Heart right ventricle (tissue), 16 donors: ENCODE data around the gene MYPN. TPM values are rescaled to one million over a fixed set of nuclear protein-coding genes. Genes with fewer than 3 reads are reported as not detected.

Experiments
- ATAC-seq, 8 donors: fragments of 200-7000 bp; cut with Tn5 transposase; one replicate each; pipeline ENCODE4 v1.9.1; 2020; ENCODE audit warnings: mild to moderate bottlenecking in 8 of 8, moderate library complexity in 8 of 8, moderate number of reproducible peaks in 1 of 8
- DNase-seq, 2 donors: peaks; one replicate each; pipeline ENCODE4 v3.0.0-alpha.2; 2020
- H3K27ac ChIP-seq, 10 donors: fragments of 200-600 bp; sonication (generic) in 2 of 10; one replicate each; pipeline versions ENCODE4 v1.5.0 to v1.8.0; 2020 to 2022; ENCODE audit warnings: mild to moderate bottlenecking in 3 of 10
- H3K27me3 ChIP-seq, 7 donors: fragments of 200-600 bp; one replicate each; pipeline ENCODE4 v1.8.0; 2021 to 2022; ENCODE audit warnings: mild to moderate bottlenecking in 2 of 7
- H3K36me3 ChIP-seq, 9 donors: fragments of 200-600 bp; sonication (generic) in 1 of 9; one replicate each; pipeline versions ENCODE4 v1.5.0 to v1.8.0; 2020 to 2022; ENCODE audit warnings: mild to moderate bottlenecking in 2 of 9
- H3K4me1 ChIP-seq, 9 donors: fragments of 200-600 bp; sonication (generic) in 1 of 9; one replicate each; pipeline versions ENCODE4 v1.5.0 to v1.8.0; 2020 to 2022; ENCODE audit warnings: mild to moderate bottlenecking in 4 of 9
- H3K4me3 ChIP-seq, 10 donors: fragments of 200-600 bp; sonication (generic) in 2 of 10; one replicate each; pipeline versions ENCODE4 v1.5.0 to v1.8.0; 2020 to 2022; ENCODE audit warnings: mild to moderate bottlenecking in 7 of 10, moderate library complexity in 2 of 10
- H3K9me3 ChIP-seq, 11 donors: fragments of 200-600 bp in 10 of 11; sonication (generic) in 2 of 11; one replicate each; pipeline versions ENCODE4 v1.5.0 to v1.8.0; 2013 to 2022; ENCODE audit warnings: mild to moderate bottlenecking in 2 of 11, control low read depth in 1 of 11, moderate library complexity in 1 of 11
- WGBS, 2 donors: extraction: QIAGEN DNeasy Blood & Tissue Kit; methylation state at CpG; one replicate each; pipeline ENCODE4 v1.1.7; 2013; ENCODE audit warnings: inconsistent platforms in 1 of 2; 5-methylcytosine and 5-hydroxymethylcytosine counted together
- intact Hi-C, 10 donors: fragments of 100-400 bp; cut with DNase I; formaldehyde crosslinking; loops; one replicate each; pipeline versions ENCODE4 v1.11.1 to v1.14.2; 2022
- polyA plus RNA-seq, 2 donors: library from polyadenylated mRNA; stranded (reverse); fragments of 200-250 nt; gene quantifications; one replicate each; pipeline ENCODE4 v1.2.3, GENCODE V29; 2013
- total RNA-seq, 10 donors: library from RNA; stranded (reverse); fragmentation: NEBNext Ultra II Directional in 3 of 10; extraction: Animal tissue kit (Norgen Biotek cat#: 25700) in 3 of 10; gene quantifications; one replicate each; pipeline versions ENCODE4 v1.2.1 to v1.2.4, GENCODE V29; 2021 to 2023
- TF ChIP-seq, protein P1 (sequence below), 9 donors: fragments of 200-600 bp; sonication (generic) in 2 of 9; IDR thresholded peaks; one replicate each; pipeline versions ENCODE4 v1.5.0 to v1.8.0; 2021 to 2022; ENCODE audit warnings: antibody characterized with exemption in 9 of 9, mild to moderate bottlenecking in 5 of 9, moderate library complexity in 1 of 9
- donor health status: Arrhythmogenic right ventricular cardiomyopathy.
- donor health status: ischemic (EF 13 %, LVEDD 7.1; RV severe dilation, severe dysfunction).
- donor health status: healthy with polysubstance abuse.
- donor health status: DM: no; HTN: yes; CAD: no.
- donor health status: DM: no; HTN: no; CAD: no.
- donor health status: ischemic (EF 25% LVEDD 6.9; RV normal size, moderate dysfunction).
- donor health status: ischemic (EF 25% LVEDD 5.7; RV mildly dilated, moderate dysfunction).
- donor health status: healthy.
- donor health status: DM: yes; HTN: yes; CAD: no.
- donor health status: Ischemic cardiomyopathy.
- donor health status: ischemic (EF 35%, LVEDD 5.7; RV mildly dilated, moderate dysfunction).
- donor health status: nonischemic (EF 11% LVEDD 7.7; RV severe dilation, severe dysfunction).
- donor health status: DM: yes; HTN: yes; CAD: no.
- donor health status: PGD.
- donor health status: ischemic (EF 29% LVEDD 5.4; RV normal size, mild dysfunction).
- donor health status: nonischemic (EF 23%, LVEDD 6.1; RV moderate dilation, normal function).

Gene MYPN
- total and polyA plus RNA-seq, 12 donors = 27.1 to 302 (median 156) TPM

GRCh38 chr10:68088740-68089139, 20.5 kb upstream of the MYPN start:
- no peaks in the 10 kb centered on the region for H3K9me3 ChIP-seq
- peak overlapping the region in 6 of 10 donors; percentile 5 to 56 (median 50) for H3K4me3 ChIP-seq
- peak in 2 of 8 donors; percentile 6 to 12 for ATAC-seq
- no peak for DNase-seq
- H3K27me3 ChIP-seq = no peaks in the 10 kb centered on the region
- peaks cover 0 to 17% (median 4%) of the 10 kb centered on the region in 9 donors for H3K4me1 ChIP-seq
- intact Hi-C loops = loop anchor here in 4 of 10 donors (5.0 to 10.0 kb wide), 3 partner anchors 66 to 216 kb away; no protein-coding TSS in a partner anchor
- no peaks in the 10 kb centered on the region for H3K36me3 ChIP-seq
- 46 to 65% methylated on average over 4 of the region's 4 CpGs for WGBS, 2 donors
- TF ChIP-seq, protein P1, sequence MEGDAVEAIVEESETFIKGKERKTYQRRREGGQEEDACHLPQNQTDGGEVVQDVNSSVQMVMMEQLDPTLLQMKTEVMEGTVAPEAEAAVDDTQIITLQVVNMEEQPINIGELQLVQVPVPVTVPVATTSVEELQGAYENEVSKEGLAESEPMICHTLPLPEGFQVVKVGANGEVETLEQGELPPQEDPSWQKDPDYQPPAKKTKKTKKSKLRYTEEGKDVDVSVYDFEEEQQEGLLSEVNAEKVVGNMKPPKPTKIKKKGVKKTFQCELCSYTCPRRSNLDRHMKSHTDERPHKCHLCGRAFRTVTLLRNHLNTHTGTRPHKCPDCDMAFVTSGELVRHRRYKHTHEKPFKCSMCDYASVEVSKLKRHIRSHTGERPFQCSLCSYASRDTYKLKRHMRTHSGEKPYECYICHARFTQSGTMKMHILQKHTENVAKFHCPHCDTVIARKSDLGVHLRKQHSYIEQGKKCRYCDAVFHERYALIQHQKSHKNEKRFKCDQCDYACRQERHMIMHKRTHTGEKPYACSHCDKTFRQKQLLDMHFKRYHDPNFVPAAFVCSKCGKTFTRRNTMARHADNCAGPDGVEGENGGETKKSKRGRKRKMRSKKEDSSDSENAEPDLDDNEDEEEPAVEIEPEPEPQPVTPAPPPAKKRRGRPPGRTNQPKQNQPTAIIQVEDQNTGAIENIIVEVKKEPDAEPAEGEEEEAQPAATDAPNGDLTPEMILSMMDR (IDR thresholded peaks at IDR 0.05) = no peak
- H3K27ac ChIP-seq = peak overlapping the region in 7 of 10 donors; percentile 5 to 89 (median 79)

DNA sequence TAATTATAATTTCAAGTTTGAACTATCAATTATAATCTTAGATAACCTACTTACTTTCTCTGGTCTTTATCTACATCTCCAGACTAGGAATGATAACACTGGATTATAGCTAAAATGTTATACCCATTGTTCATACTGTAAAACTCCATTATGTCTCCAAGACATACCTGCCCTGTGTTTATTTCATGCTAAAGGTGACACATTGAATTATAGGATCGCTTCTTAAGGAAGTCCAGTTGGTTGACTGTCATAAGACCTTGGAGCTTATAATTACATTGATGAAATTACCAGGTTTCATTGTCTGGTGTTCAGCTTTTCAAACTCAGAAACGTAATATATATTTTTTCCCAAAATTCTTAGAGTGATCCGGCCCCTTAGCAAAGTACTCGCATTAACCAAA, 18.7 kb upstream of the MYPN start:
- Histone ChIP-seq H3K4me1 (peaks cover 0 to 12% (median 4%) of the 10 kb centered on the region in 9 donors), H3K9me3 (no peaks in the 10 kb centered on the region), H3K4me3 (no peak overlapping the region), H3K36me3 (no peaks in the 10 kb centered on the region), H3K27ac (peak overlapping the region in 1 of 10 donors; percentile 16), H3K27me3 (no peaks in the 10 kb centered on the region)
- intact Hi-C loops = no loop called here
- TF ChIP-seq, protein P1 (IDR thresholded peaks at IDR 0.05) = no peak
- DNase-seq (no peak), ATAC-seq (no peak)
- WGBS, 2 donors = 77 to 84% methylated on average over 4 of the region's 4 CpGs

- no peaks in the 10 kb centered on the region for H3K9me3 ChIP-seq
- H3K27me3 ChIP-seq = no peaks in the 10 kb centered on the region
- DNase-seq = no peak
- TF ChIP-seq, protein P1 (IDR thresholded peaks at IDR 0.05) = no peak
- H3K4me1 ChIP-seq = peaks cover 0 to 9% (median 4%) of the 10 kb centered on the region in 9 donors
- 94 to 95% methylated on average over 2 of the region's 2 CpGs for WGBS, 2 donors
- intact Hi-C loops = no loop called here
- no peak overlapping the region for H3K4me3 ChIP-seq
- no peak overlapping the region for H3K27ac ChIP-seq
- no peaks in the 10 kb centered on the region for H3K36me3 ChIP-seq
- no peak for ATAC-seq
Observed at GRCh38 chr10:68092512-68092911, 16.8 kb upstream of the MYPN start.

DNA sequence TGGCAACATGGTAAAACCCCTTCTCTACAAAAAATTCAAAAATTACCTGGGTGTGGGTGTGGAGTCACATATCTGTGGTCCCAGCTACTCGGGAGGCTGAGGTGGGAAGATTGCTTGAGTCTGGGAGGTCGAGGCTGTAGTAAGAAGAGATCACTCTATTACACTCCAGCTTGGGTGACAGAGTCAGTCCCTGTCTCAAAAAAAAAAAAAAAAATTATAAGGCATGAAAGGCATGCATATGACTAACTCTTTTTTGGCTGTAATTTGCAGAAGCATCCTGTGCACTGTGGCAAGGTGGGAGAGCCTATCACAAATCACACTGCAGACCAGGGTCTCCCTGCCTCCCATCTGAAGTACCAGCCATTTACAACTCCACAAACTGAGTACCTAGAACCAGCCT, 14.1 kb upstream of the MYPN start:
- intact Hi-C loops = no loop called here
- H3K36me3 ChIP-seq = no peaks in the 10 kb centered on the region
- H3K4me3 ChIP-seq = no peak overlapping the region
- ATAC-seq (no peak), DNase-seq (no peak)
- 75% methylated on average over 2 of the region's 2 CpGs for WGBS, 2 donors
- peak overlapping the region in 1 of 10 donors; percentile 20 for H3K27ac ChIP-seq
- TF ChIP-seq, protein P1 (IDR thresholded peaks at IDR 0.05) = no peak
- H3K27me3 ChIP-seq = no peaks in the 10 kb centered on the region
- H3K9me3 ChIP-seq = no peaks in the 10 kb centered on the region
- H3K4me1 ChIP-seq = peaks cover 0 to 18% (median 0%) of the 10 kb centered on the region in 9 donors
